ENCODE results near the gene PIK3R4.

Gene PIK3R4

GRCh38 chr3:130635285-130635684 is 111.3 kb downstream of the PIK3R4 start:
- DNase-seq: no peak

Data from AML-193 (cell line).